GM12872 (cell line): ENCODE data around the gene DYNC1I1.

Source experiments
- TF ChIP-seq, protein P1 (sequence below): IDR thresholded peaks from 3 replicates; pipeline ENCODE4 v1.5.1; 2011; ENCODE audit warnings: low read depth, mild to moderate bottlenecking, low read length, moderate library complexity; ENCODE audit not compliant: insufficient read depth

DYNC1I1 gene

DNA sequence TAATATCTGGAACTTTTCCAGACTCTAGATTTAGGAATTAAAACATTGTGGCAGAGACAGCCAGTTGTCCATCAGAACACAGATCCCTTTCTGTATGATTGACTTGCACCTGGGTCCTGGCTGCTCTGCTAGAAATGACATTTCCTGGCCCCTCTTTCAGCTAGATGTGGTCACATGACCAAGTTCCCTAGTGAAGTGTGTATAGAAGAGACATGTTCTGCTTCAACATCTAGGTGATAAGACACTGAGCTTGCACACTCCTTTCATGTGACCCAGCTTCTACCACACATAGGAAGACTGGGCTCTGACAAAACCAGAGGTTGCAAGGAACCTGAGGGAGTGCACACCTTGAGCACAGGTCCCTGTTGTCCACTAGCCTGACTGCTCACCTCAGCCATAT is 22.8 kb upstream of the DYNC1I1 start:
- TF ChIP-seq, protein P1, sequence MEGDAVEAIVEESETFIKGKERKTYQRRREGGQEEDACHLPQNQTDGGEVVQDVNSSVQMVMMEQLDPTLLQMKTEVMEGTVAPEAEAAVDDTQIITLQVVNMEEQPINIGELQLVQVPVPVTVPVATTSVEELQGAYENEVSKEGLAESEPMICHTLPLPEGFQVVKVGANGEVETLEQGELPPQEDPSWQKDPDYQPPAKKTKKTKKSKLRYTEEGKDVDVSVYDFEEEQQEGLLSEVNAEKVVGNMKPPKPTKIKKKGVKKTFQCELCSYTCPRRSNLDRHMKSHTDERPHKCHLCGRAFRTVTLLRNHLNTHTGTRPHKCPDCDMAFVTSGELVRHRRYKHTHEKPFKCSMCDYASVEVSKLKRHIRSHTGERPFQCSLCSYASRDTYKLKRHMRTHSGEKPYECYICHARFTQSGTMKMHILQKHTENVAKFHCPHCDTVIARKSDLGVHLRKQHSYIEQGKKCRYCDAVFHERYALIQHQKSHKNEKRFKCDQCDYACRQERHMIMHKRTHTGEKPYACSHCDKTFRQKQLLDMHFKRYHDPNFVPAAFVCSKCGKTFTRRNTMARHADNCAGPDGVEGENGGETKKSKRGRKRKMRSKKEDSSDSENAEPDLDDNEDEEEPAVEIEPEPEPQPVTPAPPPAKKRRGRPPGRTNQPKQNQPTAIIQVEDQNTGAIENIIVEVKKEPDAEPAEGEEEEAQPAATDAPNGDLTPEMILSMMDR: no peak

DNA sequence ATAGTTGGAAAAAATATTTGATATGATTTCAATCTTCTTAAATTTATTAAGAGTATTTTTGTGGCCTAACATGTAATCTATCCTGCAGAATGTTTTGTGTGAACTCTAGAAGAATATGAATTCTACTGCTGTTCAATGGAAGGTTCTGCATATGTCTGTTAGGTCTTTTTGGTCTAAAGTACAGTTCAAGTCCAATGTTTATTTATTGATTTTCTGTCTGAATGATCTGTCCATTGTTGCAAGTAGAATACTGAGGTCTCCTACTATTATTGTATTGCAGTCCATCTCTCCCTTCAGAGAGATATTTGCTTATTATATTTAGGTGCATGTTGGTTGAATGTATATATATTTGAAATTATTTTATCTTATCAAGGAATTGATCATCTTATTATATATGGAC is 18.9 kb upstream of the DYNC1I1 start:
- TF ChIP-seq, protein P1: no peak

DNA sequence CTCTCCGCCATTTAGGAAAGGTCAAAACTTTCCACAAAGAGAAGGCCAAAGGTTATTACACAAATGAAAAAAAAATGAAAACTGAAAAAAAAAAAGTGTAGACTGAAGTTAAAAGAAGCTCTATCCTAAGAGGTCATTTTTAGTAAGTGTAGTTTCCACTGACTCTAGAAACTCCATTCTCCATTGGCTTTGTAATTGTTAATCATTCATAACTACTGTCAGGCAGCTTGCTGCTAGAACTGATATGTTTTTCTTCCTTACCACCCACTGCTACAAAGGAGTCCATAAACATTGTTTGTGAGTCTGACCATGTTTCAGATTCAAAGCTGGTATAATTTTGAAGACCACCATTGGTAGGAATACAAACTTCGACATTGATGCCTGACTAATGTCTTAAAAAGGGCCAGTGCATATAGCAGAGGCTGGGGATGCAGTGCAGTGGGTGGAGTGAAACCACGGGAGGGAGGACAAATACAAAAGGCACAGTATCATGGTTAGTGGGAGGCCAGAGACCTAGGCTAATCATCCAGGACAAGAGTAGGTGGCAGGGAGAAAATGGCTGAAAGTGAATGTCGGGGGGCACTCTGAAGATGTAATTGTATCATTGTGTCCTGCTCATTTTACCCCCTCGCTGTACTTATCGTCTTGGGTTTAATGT is 16.9 kb upstream of the DYNC1I1 start:
- TF ChIP-seq, protein P1: no peak

DNA sequence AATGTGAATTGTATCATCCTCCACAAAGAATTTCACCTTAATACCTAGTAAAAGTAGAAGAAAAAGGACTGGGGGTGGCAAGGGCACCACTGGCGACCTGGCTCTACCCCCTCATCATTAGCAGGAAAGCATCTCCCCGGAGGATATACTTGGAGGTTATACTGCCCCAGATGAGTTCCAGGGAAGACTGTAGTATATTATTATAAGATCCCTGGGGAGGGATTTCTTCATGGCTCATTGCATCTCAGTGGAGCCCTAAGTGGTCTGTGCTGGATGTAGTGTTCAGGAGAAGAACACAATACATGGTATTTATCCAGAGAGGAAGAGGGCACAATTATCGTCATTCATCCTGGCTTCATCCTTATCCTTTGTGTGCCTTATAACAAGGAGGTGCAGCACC is 14.2 kb upstream of the DYNC1I1 start:
- TF ChIP-seq, protein P1: no peak

DNA sequence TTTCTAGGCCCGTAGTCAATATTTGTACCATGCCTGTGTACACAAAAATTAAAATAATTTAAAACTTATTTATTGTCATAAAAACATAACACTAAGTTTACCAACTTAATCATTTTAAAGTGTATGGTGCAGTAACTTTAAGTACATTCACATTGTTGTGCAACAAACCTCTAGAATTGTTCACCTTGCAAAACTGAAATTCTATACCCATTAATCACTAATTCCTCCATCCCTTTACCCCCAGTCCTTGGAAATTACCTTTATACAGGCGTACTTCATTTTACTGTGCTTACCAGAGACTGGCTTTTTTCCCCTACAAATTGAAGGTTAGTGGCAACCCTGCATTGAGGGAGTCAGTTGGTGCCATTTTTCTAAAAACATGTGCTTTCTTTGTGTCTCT is 6.3 kb upstream of the DYNC1I1 start:
- TF ChIP-seq, protein P1: no peak

DNA sequence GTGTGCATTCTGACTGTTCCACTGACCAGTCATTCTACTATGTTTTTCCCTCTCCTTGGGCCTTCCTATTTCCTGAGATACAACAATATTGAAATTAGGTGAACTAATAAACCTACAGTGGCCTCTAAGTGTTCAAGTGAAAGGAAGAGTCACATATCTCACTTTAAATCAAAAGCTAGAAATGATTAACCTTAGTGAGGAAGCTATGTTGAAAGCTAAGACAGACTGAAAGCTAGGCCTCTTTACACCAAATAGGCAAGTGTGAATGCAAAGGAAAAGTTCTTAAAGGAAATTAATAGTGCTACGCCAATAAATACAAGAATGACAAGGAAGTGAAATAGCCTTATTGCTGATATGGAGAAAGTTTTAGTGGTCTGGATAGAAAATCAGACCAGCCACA is 5.7 kb upstream of the DYNC1I1 start:
- TF ChIP-seq, protein P1: no peak

DNA sequence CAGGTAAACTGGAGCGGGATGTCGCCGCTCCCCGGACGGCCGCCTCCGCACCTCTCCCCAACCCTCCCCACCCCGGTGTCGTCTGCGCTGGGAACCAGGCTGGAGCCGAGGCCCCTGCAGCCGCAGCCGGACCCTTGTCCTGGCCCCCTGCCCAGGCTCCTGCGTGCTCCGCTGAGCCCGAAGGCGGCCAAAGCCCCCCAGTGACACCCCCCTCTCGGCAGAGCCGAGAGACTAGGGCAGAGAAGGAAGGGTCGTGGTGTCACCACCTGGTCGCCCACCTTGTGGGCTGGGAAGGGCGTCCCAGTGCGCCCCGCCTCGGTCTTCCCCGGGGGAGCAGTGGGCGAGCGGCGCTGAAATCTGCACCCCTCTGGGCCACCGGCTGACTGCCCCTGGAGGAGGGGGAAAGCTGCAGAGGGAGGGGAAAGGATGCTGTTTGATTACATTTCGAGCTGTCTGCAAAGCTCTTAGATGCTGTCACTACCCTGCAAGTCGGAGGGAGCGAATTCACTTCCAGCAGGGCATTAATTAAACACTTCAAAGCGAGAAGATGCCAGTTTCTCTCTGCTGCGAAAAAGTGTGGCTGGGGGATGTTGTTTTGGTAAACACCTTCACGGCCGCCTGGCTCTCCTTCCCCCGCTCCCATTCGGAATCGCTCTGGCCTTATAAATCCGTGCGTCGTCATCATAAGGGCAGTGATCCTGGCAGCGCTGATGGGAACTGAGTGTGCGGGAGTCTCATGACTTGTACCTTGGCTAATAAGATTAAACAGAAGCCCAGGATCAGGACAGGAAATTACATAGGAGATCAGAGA is 622 bp downstream of the DYNC1I1 start:
- TF ChIP-seq, protein P1: no peak
